Measurements from ENCODE around the gene DAAM1.

DAAM1 gene

GRCh38 chr14:59417311-59417710, 228.8 kb downstream of the DAAM1 start:
- DNase-seq: no peak

- DNase-seq: no peak
These were observed 230.8 kb downstream of the DAAM1 start for GRCh38 chr14:59419303-59419702.
